ENCODE data around the gene CABCOCO1. TPM values are rescaled to one million over a fixed set of nuclear protein-coding genes. Genes with fewer than 3 reads are reported as not detected.

The CABCOCO1 gene
- total and polyA plus RNA-seq, 2 of the 13 experiments (the other 11 are each of a cell fraction or from before 2014, with no cell fraction given), result not detected

GRCh38 chr10:61780732-61781131 is 118.0 kb downstream of the CABCOCO1 start (continued):
- no peak for TF ChIP-seq THAP8 (CRISPR knock-in tag; IDR thresholded peaks at IDR 0.05; ENCODE audit: borderline replicate concordance)
- no peak for TF ChIP-seq MIXL1 (CRISPR knock-in tag; IDR thresholded peaks at IDR 0.05)
- no peak for TF ChIP-seq BATF2 (CRISPR knock-in tag; IDR thresholded peaks at IDR 0.05)
- TF ChIP-seq ZNF547 (CRISPR knock-in tag; IDR thresholded peaks at IDR 0.05), result no peak
- TF ChIP-seq ZFX (CRISPR knock-in tag; IDR thresholded peaks at IDR 0.05; ENCODE audit: low read depth), result no peak
- no peak for TF ChIP-seq HNRNPL (IDR thresholded peaks at IDR 0.05; ENCODE audit: low read depth, low read length)
- TF ChIP-seq HOXD1 (CRISPR knock-in tag; IDR thresholded peaks at IDR 0.05), result no peak
- no peak for TF ChIP-seq ZNF414 (CRISPR knock-in tag; IDR thresholded peaks at IDR 0.05)
- no peak for TF ChIP-seq SALL1 (CRISPR knock-in tag; IDR thresholded peaks at IDR 0.05)
- TF ChIP-seq TSC22D2 (CRISPR knock-in tag; IDR thresholded peaks at IDR 0.05; ENCODE audit: borderline replicate concordance), result no peak

- H3K4me2 ChIP-seq (ENCODE audit: low read depth, low read length), result no peak overlapping the region
- POLR2A ChIA-PET, result no interaction called here
Observed at GRCh38 chr10:61781969-61782403, 119.3 kb downstream of the CABCOCO1 start.

More at GRCh38 chr10:61781969-61782403, 119.3 kb downstream of the CABCOCO1 start:
- no TSS peak for BruUV-seq (replicated peaks)
- TF ChIP-seq MYC (CRISPR knock-in tag; IDR thresholded peaks at IDR 0.05; ENCODE audit: borderline replicate concordance), result no peak
- TF ChIP-seq HNF1B (CRISPR knock-in tag; IDR thresholded peaks at IDR 0.05), result no peak
- no peak for TF ChIP-seq ZNF292 (CRISPR knock-in tag; IDR thresholded peaks at IDR 0.05; ENCODE audit: borderline replicate concordance, low read depth)
- TF ChIP-seq ZC3H13 (CRISPR knock-in tag; IDR thresholded peaks at IDR 0.05), result no peak
- no peak for TF ChIP-seq ATF6 (CRISPR knock-in tag; conservative IDR thresholded peaks at IDR 0.05)
- TF ChIP-seq NCOR1 (IDR thresholded peaks at IDR 0.05; ENCODE audit: borderline replicate concordance, low read length), result no peak
- TF ChIP-seq ZNF263 (CRISPR knock-in tag; IDR thresholded peaks at IDR 0.05), result no peak
- H4K20me1 ChIP-seq (ENCODE audit: insufficient read depth, low read length), result no peaks in the 10 kb centered on the region
- CTCF ChIA-PET (ENCODE audit: low intra/inter-chr PET ratio, low total read pairs), result no interaction called here
- no peak for ATAC-seq
- no peak overlapping the region for H3K4me3 ChIP-seq (replicated peaks in 1 of 3; ENCODE audit: insufficient read depth in 1 of 3, low read depth in 2 of 3, low read length in 3 of 3)
- H3K27me3 ChIP-seq (ENCODE audit: control insufficient read depth in 1 of 2, insufficient read depth in 2 of 2, low read length in 2 of 2), result no peaks in the 10 kb centered on the region
- no peak for DNase-seq (ENCODE audit: low spot score)
- H3K27ac ChIP-seq (ENCODE audit: extremely low read length, insufficient read depth, low read length), result no peak overlapping the region
- in situ Hi-C loops (cut with HindIII; ENCODE audit: extremely low pct_ligation_motif_present, low pct_unique_long_range_greater_than_20kb), result no loop called here
- no peak overlapping the region for H3K9ac ChIP-seq (ENCODE audit: insufficient read depth, low read depth, low read length)
- H3K4me1 ChIP-seq (ENCODE audit: insufficient read depth, low read length), result no peaks in the 10 kb centered on the region
- H3K36me3 ChIP-seq (replicated peaks in 1 of 2; ENCODE audit: control insufficient read depth in 1 of 2, insufficient read depth in 2 of 2, low read length in 2 of 2), result no peaks in the 10 kb centered on the region
- H2AFZ ChIP-seq (ENCODE audit: low read length), result no peak overlapping the region
- intact Hi-C loops (cut with micrococcal nuclease; ENCODE audit: unreplicated experiment), result no loop called here
- no peaks in the 10 kb centered on the region for H3K9me3 ChIP-seq (ENCODE audit: low read length)
- no peak for FAIRE-seq
- H3K79me2 ChIP-seq (ENCODE audit: insufficient read depth, low read length), result no peaks in the 10 kb centered on the region

Measured in HepG2 (cell line).